Common myeloid progenitor, CD34-positive (primary cell): Measurements from ENCODE around the gene ACP5.

Source experiments
- CTCF ChIA-PET: fragments of 350-600 bp; sonication (Branson Sonifier 250); formaldehyde crosslinking; loops from one replicate; lab custom pipeline; 2021; ENCODE audit warnings: antibody characterized with exemption; lab: Charles Lee
- POLR2A ChIA-PET: fragments of 350-600 bp; sonication (Branson Sonifier 250); formaldehyde crosslinking; loops from one replicate; lab custom pipeline; 2021; ENCODE audit warnings: antibody characterized with exemption; lab: Charles Lee
- DNase-seq, 3 donors: peaks; one replicate each; pipeline versions ENCODE4 v3.0.0 to v3.0.0-alpha.2; 2013
- H3K27ac ChIP-seq, 2 experiments: 1 replicate in 1 of 2; 2 replicates in 1 of 2; pipeline ENCODE4 v1.7.0; 2013; ENCODE audit warnings: inconsistent platforms in 2 of 2, low read length in 2 of 2, mild to moderate bottlenecking in 2 of 2, low read depth in 1 of 2, moderate library complexity in 1 of 2; ENCODE audit not compliant: severe bottlenecking in 2 of 2, insufficient read depth in 1 of 2, poor library complexity in 1 of 2
- H3K27me3 ChIP-seq, 5 experiments: replicated peaks in 2 of 5; 1 replicate in 3 of 5; 2 replicates in 2 of 5; pipeline versions ENCODE4 v1.6.1 to v1.7.0; 2013; ENCODE audit warnings: low read length in 4 of 5, mild to moderate bottlenecking in 2 of 5, moderate library complexity in 2 of 5, inconsistent platforms in 1 of 5; ENCODE audit not compliant: insufficient read depth in 5 of 5, control insufficient read depth in 4 of 5
- H3K36me3 ChIP-seq, 4 experiments: 1 replicate in 2 of 4; 2 replicates in 2 of 4; pipeline versions ENCODE4 v1.6.1 to v1.7.0; 2013; ENCODE audit warnings: low read length in 3 of 4, control low read depth in 1 of 4, mild to moderate bottlenecking in 1 of 4; ENCODE audit not compliant: control insufficient read depth in 4 of 4, insufficient read depth in 4 of 4
- H3K4me1 ChIP-seq, 4 experiments: 1 replicate in 3 of 4; 2 replicates in 1 of 4; pipeline versions ENCODE4 v1.6.1 to v1.7.1; 2013; ENCODE audit warnings: low read length in 3 of 4, mild to moderate bottlenecking in 3 of 4, control low read depth in 1 of 4, inconsistent platforms in 1 of 4, moderate library complexity in 1 of 4; ENCODE audit not compliant: control insufficient read depth in 4 of 4, insufficient read depth in 4 of 4; ENCODE audit errors: control extremely low read depth in 1 of 4
- H3K4me3 ChIP-seq, 7 experiments: 1 replicate in 4 of 7; 2 replicates in 3 of 7; pipeline versions ENCODE4 v1.5.1 to v1.7.0; 2013; ENCODE audit warnings: mild to moderate bottlenecking in 7 of 7, low read length in 6 of 7, moderate library complexity in 6 of 7, inconsistent platforms in 2 of 7, low read depth in 2 of 7, control low read depth in 1 of 7; ENCODE audit not compliant: insufficient read depth in 4 of 7, control insufficient read depth in 1 of 7; ENCODE audit errors: extremely low read depth in 1 of 7
- H3K9me3 ChIP-seq, 5 experiments: 1 replicate in 4 of 5; 2 replicates in 1 of 5; pipeline versions ENCODE4 v1.6.1 to v1.7.1; 2013; ENCODE audit warnings: low read length in 4 of 5, mild to moderate bottlenecking in 2 of 5, inconsistent platforms in 1 of 5, low read depth in 1 of 5, moderate library complexity in 1 of 5; ENCODE audit not compliant: control insufficient read depth in 4 of 5, insufficient read depth in 2 of 5; ENCODE audit errors: control extremely low read depth in 1 of 5
- WGBS: methylation state at CpG from one replicate; pipeline ENCODE4 v1.1.5; 2013; ENCODE audit not compliant: insufficient coverage; 5-methylcytosine and 5-hydroxymethylcytosine counted together

The ACP5 gene

GRCh38 chr19:11597202-11598102 is 20.0 kb upstream of the ACP5 start, which contains the start of gene ZNF627:
ZNF627 (plus strand) TSS chr19:11597483; CDS start chr19:11597628, 145 bp downstream.
- Histone ChIP-seq H3K36me3 (peaks cover 0 to 13% (median 6%) of the 10 kb centered on the region in 4 experiments), H3K27me3 (no peaks in the 10 kb centered on the region), H3K27ac (peak within 1 kb of the TSS; percentile 85 to 94), H3K4me1 (peaks cover 5 to 21% (median 11%) of the 10 kb centered on the region in 4 experiments), H3K9me3 (peaks cover 0 to 3% (median 0%) of the 10 kb centered on the region in 5 experiments), H3K4me3 (peak within 1 kb of the TSS; percentile 72 to 93 (median 86))
- ChIA-PET POLR2A (interaction anchor here (0.6 to 0.7 kb wide), 2 partner anchors 21 to 28 kb away, joined by 3 to 8 read pairs; no protein-coding TSS in a partner anchor), CTCF (interaction anchor here (1.5 kb wide), 1 partner anchor 25 kb away, joined by 3 read pairs; no protein-coding TSS in a partner anchor)
- peak; percentile 99 to 100 (median 100) for DNase-seq
- WGBS = 0% methylated on average over 45 of the region's 67 CpGs

GRCh38 chr19:11596156-11596555 is 18.7 kb upstream of the ACP5 start:
- Histone ChIP-seq H3K9me3 (no peaks in the 10 kb centered on the region), H3K36me3 (peaks cover 0 to 6% (median 2%) of the 10 kb centered on the region in 4 experiments), H3K27ac (peak overlapping the region in 1 of 2 experiments; percentile 94), H3K27me3 (no peaks in the 10 kb centered on the region), H3K4me3 (no peak overlapping the region), H3K4me1 (peaks cover 5 to 21% (median 11%) of the 10 kb centered on the region in 4 experiments)
- ChIA-PET POLR2A (no interaction called here), CTCF (interaction anchor here (0.6 kb wide), 2 partner anchors 8 to 35 kb away, joined by 3 to 5 read pairs; no protein-coding TSS in a partner anchor)
- DNase-seq = no peak
- WGBS = 93% methylated on average over 5 of the region's 10 CpGs

GRCh38 chr19:11594084-11594483 is 16.6 kb upstream of the ACP5 start:
- Histone ChIP-seq H3K4me1 (peaks cover 5 to 18% (median 11%) of the 10 kb centered on the region in 4 experiments), H3K27me3 (peaks cover 0 to 2% (median 0%) of the 10 kb centered on the region in 5 experiments), H3K9me3 (no peaks in the 10 kb centered on the region), H3K27ac (no peak overlapping the region), H3K36me3 (peaks cover 0 to 3% (median 0%) of the 10 kb centered on the region in 4 experiments), H3K4me3 (no peak overlapping the region)
- POLR2A ChIA-PET = no interaction called here
- DNase-seq = no peak
- CTCF ChIA-PET = interaction anchor here (1.2 to 10.9 kb wide), 2 partner anchors 8 to 34 kb away, joined by 3 to 109 read pairs; partner anchors contain the start of gene ELOF1
- WGBS = 100% methylated on average over 3 of the region's 4 CpGs

- ChIA-PET POLR2A (interaction anchor here (1.1 kb wide), 1 partner anchor 52 kb away, joined by 3 read pairs; no protein-coding TSS in a partner anchor), CTCF (interaction anchor here (0.6 to 10.9 kb wide), 8 partner anchors 8 to 85 kb away, joined by 3 to 109 read pairs (median 4); partner anchors contain the start of gene ELOF1)
- Histone ChIP-seq H3K9me3 (no peaks in the 10 kb centered on the region), H3K4me1 (peaks cover 3 to 37% (median 15%) of the 10 kb centered on the region in 4 experiments), H3K27ac (no peak overlapping the region), H3K27me3 (peaks cover 0 to 2% (median 0%) of the 10 kb centered on the region in 5 experiments), H3K36me3 (no peaks in the 10 kb centered on the region), H3K4me3 (no peak overlapping the region)
- 94% methylated on average over 9 of the region's 13 CpGs for WGBS
- no peak for DNase-seq
These were observed 10.7 kb upstream of the ACP5 start for GRCh38 chr19:11587975-11588631.

GRCh38 chr19:11587302-11587974 is 10.0 kb upstream of the ACP5 start:
- H3K4me3 ChIP-seq = no peak overlapping the region
- peak; percentile 74 to 80 (median 76) for DNase-seq
- H3K4me1 ChIP-seq = peaks cover 3 to 37% (median 15%) of the 10 kb centered on the region in 4 experiments
- no peak overlapping the region for H3K27ac ChIP-seq
- CTCF ChIA-PET = interaction anchor here (1.3 to 10.9 kb wide), 5 partner anchors 19 to 90 kb away, joined by 3 to 109 read pairs (median 5); partner anchors contain the start of gene ELOF1
- H3K9me3 ChIP-seq = no peaks in the 10 kb centered on the region
- POLR2A ChIA-PET = interaction anchor here (0.7 to 1.1 kb wide), 2 partner anchors 51 to 91 kb away, joined by 3 to 5 read pairs; no protein-coding TSS in a partner anchor
- 0% methylated on average over 5 of the region's 7 CpGs for WGBS
- no peaks in the 10 kb centered on the region for H3K36me3 ChIP-seq
- H3K27me3 ChIP-seq = peaks cover 0 to 2% (median 0%) of the 10 kb centered on the region in 5 experiments

- H3K4me3 ChIP-seq = peak overlapping the region in 1 of 7 experiments; percentile 5
- ChIA-PET CTCF (interaction anchor here (0.9 to 10.9 kb wide), 6 partner anchors 8 to 89 kb away, joined by 3 to 109 read pairs (median 3); partner anchors contain the start of gene ELOF1), POLR2A (no interaction called here)
- H3K27ac ChIP-seq = no peak overlapping the region
- H3K4me1 ChIP-seq = peaks cover 3 to 46% (median 24%) of the 10 kb centered on the region in 4 experiments
- 0% methylated on average over 1 of the region's 6 CpGs for WGBS
- peaks cover 0 to 2% (median 0%) of the 10 kb centered on the region in 5 experiments for H3K27me3 ChIP-seq
- peak; percentile 49 to 84 (median 80) for DNase-seq
- H3K36me3 ChIP-seq = no peaks in the 10 kb centered on the region
- H3K9me3 ChIP-seq = no peaks in the 10 kb centered on the region
These were observed 8.9 kb upstream of the ACP5 start for GRCh38 chr19:11586331-11586730.
